HEK293T (cell line): ENCODE data around the gene LHPP.

ENCODE experiments used
- FOXA1 ChIP-seq: fragments of 450-650 bp; IDR thresholded peaks from 2 replicates; pipeline ENCODE4 v1.6.1; 2016; ENCODE audit warnings: mild to moderate bottlenecking
- FOXM1 ChIP-seq: fragments of 450-650 bp; IDR thresholded peaks from 2 replicates; pipeline ENCODE4 v1.6.1; 2017; ENCODE audit warnings: mild to moderate bottlenecking, borderline replicate concordance
- HDGF ChIP-seq: fragments of 450-650 bp; IDR thresholded peaks from 2 replicates; pipeline ENCODE4 v1.6.1; 2017; ENCODE audit warnings: antibody characterized with exemption, borderline replicate concordance
- L3MBTL2 ChIP-seq: fragments of 450-650 bp; conservative IDR thresholded peaks from 2 replicates; pipeline ENCODE4 v1.6.1; 2016; ENCODE audit warnings: mild to moderate bottlenecking
- SUZ12 ChIP-seq: fragments of 450-650 bp; IDR thresholded peaks from 2 replicates; pipeline ENCODE4 v1.6.1; 2016; ENCODE audit warnings: mild to moderate bottlenecking
- ZNF384 ChIP-seq: fragments of 450-650 bp; IDR thresholded peaks from 2 replicates; pipeline ENCODE4 v1.6.1; 2016
- TF ChIP-seq, protein P1 (sequence below): fragments of 450-650 bp; IDR thresholded peaks from 2 replicates; pipeline ENCODE4 v1.6.1; 2016

DNA sequence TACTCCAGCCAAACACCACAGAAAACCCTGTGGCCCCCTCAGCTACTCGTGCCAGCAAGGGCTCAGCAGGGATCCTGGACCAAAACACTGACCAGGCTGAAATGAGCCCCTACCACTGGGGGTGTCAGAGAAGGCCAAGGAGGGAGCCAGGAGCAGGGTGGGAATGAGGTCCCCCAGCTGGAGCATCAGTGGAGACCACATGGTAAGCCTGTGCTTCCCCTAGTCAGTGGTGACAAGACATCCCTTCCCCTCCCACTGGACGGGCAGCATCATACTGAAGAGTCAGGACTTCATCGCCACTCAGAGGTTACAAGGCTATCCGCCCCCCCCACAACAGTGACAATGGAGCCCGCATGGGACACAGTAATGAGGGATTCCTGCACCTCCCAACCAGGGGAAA lies 99.6 kb downstream of the LHPP start:
- TF ChIP-seq, protein P1, sequence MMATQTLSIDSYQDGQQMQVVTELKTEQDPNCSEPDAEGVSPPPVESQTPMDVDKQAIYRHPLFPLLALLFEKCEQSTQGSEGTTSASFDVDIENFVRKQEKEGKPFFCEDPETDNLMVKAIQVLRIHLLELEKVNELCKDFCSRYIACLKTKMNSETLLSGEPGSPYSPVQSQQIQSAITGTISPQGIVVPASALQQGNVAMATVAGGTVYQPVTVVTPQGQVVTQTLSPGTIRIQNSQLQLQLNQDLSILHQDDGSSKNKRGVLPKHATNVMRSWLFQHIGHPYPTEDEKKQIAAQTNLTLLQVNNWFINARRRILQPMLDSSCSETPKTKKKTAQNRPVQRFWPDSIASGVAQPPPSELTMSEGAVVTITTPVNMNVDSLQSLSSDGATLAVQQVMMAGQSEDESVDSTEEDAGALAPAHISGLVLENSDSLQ = no peak
- TF ChIP-seq SUZ12 (no peak), FOXM1 (no peak), ZNF384 (no peak), L3MBTL2 (no peak), HDGF (no peak), FOXA1 (no peak)
